EL (cell line): Measurements from ENCODE around the gene STXBP1.
A peak's percentile ranks its signal among the peaks of the same experiment; 100 is the strongest.

Experiments used
- DNase-seq: peaks from one replicate; pipeline ENCODE4 v3.0.0-alpha.2; 2016

STXBP1 gene

DNA sequence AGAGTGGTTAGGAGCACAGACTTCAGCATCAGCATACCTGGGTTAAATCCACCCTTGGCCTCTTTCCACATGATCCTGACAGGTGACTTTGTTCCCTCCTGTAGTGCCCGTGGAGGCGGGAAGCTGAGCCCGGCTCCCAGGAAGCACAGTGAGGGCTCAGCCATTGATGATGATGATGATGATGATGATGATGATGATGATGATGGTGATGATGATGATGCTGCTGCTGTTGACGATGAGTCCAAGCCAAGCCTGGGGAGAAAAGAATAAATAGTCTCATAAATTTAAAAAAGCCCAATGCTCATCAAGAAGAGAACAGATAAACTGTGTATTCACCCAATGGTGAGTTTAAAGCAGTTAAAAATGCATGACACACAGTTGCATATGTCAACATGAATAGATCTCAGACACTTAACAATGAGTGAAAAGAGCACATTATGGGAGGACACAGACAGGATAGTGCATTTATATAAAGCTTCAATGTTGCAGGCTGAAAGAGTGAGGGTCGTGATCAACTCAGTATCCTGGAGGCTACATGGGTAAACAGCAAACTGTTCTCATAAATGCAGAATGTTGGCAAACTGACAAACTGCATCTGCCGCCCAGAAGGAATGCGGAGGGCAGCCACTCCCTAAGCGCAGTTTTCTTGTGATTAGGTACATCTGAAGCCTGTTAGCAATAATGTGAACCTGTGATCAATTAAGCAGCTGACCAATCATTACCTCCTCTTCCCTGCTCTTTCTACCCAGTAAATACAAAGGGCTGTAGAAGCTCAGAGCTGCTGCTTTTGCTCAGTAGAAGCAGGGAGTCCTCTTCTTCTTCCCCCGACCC is 83.0 kb downstream of the STXBP1 start:
- DNase-seq, result peak; percentile 55

DNA sequence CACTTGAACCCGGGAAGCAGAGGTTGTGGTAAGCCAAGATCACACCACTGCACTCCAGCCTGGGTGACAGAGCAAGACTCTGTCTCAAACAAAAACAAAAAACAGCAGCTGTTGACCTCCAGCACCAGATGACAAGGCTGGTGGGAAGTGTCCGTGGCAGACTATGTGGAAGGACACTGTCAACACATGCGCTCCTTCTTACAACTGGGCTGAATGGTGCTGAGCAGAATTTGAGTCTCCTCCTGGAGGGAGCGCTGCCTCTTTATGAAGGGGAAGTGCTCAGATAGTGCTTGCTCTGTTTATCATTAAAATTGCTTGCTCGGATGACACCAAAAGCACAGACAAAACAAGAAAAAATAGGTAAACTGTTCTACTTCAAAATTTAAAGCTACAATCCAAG is 85.5 kb downstream of the STXBP1 start:
- no peak for DNase-seq

DNA sequence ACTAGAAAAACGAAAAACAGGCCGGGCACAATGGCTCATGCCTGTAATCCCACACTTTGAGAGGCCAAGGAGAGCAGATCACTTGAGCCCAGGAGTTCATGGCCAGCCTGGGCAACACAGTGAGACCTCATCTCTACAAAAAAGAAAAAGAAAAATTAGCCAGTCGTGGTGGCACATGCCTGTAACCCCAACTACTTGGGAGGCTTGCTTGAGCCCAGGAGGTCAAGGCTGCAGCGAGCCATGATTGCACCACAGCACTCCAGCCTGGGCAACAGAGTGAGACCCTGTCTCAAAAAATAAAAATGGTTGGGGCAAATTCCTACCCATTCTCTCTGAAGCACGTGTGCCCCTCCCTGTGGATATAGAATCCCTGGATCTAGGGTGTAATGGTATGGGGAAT is 86.3 kb downstream of the STXBP1 start:
- DNase-seq, result no peak

DNA sequence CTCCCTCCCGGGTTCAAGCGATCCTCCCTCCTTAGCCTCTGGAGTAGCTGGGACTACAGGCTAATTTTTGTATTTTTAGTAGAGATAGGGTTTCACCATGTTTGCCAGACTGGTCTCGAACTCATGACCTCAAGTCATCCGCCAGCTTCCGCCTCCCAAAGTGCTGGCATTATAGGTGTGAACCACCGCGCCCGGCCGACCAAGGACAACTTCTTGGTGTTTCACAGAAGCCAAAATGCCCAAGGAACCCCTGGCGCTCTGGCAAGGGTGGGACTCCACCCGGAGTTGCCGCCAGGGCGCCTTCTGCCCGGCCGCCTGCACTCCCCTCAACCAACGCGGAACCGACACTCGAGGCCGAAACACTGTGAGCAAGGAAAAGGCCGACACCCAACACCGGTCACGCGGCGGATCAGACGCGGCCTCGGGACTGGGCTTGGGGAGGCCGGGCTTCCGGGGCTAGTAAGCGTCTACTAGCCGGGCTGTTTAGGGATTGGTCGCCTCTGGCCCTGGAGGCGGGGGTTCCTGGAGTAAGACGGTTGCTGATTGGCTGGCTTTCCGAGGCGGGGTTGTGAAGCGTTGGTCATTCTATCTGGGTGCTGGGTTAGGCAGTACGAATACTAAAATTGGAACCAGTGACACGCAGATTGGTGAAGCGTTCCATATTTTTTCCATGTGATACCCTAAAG is 87.1 kb downstream of the STXBP1 start:
- DNase-seq, result peak; percentile 97

DNA sequence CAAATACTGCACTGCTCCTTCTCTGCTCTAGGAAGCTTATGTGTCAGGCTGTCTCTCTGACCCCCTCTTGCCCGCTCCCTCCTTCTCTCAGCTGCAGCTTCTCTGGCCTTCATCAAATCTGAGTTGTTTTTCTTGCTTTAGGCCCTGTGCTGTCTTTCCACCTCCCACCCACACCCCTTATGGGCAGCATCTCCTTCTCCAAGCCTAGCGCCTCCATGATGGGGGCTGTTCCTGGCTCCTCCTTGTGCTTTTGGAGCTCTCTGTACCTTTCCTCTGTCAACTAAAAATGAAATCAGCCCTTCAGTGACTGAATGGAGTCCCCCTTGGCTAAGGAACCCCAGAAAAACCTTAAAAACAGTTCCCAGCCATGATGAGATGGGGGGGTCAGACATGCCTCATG is 88.1 kb downstream of the STXBP1 start:
- no peak for DNase-seq

DNA sequence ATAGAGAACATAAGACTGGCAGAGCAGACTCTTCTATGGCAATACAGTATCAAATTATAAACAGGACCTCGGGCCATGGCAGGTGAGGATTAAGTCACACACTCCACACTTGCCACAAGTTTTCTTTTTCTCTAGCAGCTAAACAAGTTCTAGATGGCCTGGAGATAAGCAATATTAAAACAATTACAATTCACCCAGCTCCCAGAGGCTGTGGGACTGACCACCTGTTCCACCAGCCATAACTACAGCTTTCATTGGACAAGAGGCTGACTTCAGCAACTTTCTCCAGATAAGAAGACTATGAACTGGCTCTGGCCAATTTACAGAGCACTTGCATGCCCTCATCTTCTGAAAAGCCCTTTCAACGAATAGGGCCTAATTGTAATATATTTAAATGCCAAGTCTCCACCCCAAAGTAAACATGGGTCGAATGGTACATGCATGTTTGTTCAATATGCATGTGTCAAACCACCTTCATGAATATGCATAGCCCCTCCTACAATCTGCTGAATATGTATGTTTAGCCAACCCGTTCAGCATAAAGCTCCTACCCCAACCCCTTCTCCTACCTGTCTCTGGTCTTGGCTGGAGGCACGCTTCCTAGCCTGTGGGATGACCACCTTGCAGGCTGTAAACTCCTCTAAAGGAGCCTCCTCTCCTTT is 88.6 kb downstream of the STXBP1 start:
- DNase-seq, result no peak

DNA sequence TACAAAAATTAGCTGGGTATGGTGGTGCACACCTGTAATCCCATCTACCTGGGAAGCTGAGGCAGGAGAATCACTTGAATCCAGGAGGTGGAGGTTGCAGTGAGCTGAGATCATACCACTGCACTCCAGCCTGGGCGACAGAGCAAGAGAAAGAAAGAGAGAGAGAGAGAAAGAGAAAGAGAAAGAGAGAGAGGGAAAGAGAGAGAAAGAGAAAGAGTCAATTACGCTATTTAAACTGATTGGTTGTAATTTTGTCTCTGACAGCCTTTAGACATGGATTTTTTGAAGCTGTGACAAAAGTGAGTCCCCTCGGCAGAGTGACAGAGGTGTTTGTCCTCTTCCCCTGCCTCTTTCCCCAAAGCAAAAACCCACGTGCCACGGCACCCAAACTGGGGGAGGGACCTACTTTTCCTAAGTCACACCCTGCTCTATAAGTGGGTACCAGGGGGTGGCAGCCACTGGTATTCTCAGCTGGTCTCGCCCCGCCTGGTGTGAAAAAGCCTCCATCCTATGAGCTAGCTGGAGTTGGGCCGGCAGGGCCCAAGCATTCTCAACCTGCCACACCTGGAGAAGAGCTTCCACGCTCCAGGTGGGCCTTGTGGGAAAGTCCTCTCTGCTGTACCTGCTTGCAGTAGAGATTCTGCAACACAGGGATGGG is 91.3 kb downstream of the STXBP1 start:
- DNase-seq, result no peak

DNA sequence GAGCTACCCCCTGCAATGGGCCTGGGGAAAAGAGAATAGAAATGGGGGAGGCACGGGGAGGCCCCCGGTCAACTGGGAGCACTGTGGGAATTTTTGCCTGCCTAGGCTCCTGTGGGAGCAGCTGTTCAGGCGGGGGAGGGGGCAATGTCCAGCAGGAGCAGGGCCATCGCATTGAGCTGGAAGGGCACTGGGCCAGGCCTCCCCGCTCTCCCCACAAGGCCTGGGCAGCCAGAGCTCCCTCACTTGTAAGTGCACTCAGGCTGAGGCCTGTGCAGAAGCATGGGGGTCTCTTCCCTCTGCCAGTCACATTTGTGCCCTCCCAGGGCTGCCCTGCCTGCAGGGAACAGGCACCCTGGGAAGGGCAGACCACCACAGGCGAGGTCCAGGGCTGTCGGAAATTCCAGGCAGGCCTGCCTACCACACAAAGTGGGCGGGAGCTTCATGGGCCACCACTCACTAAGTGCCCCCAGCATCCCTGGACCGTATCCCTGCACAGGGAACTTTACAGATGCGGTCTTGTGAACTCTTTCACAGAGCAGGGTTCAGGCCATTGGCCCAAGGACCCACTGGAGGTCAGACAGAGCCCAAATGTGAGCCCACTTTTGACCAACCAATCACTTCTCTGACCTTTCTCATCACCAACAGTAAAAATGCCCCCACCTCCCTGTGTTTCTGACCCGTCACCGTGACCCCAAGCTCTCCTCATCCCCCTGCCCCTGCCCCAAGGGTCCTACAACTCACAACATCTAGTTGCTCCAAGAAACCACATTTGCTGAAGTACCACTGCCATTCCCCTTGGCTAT is 93.7 kb downstream of the STXBP1 start:
- DNase-seq, result no peak

DNA sequence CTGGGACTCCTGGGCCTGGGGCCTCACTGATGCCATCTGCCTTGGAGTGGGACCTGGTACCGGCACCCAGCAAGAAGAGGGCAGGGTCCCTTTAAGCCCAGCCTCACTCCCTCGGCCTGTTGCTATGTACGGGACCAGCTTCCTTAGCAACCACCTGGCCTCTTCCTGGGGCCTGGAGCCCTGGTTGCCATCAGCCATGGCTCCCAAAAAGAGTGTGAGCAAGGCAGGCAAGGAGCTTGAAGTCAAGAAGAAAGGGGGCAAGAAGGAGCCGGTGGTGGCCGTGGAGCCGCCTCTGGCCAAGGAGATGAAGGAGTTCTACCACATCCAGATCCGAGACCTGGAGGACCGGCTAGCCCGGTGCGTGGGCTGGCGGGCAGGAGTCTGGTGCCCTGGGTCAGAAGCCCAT is 94.8 kb downstream of the STXBP1 start, which contains the start of gene CFAP157:
CFAP157 (plus strand) TSS at position 153 of the 406 bp plus-strand sequence; CDS start at position 197, 44 bp downstream.
- peak; percentile 19 for DNase-seq

DNA sequence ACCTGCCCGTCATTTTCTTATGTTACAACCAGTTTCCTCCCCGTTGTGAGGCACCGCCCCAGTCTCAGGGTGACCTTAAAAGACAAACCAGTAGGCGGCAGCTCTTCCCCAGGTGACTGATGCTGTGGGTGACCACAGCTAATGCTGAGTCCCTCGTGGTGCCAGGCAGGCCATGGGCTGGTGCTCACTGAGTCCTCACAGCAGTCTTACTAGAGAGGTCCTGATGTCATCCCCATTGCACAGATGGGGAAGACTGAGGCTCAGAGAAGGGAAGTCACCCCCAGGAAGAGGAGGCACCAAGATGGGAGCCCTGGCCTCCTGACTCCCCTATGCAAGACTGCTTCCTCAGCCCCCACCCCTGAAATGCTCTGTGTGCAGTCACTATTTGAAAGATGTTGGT is 95.7 kb downstream of the STXBP1 start:
- no peak for DNase-seq

DNA sequence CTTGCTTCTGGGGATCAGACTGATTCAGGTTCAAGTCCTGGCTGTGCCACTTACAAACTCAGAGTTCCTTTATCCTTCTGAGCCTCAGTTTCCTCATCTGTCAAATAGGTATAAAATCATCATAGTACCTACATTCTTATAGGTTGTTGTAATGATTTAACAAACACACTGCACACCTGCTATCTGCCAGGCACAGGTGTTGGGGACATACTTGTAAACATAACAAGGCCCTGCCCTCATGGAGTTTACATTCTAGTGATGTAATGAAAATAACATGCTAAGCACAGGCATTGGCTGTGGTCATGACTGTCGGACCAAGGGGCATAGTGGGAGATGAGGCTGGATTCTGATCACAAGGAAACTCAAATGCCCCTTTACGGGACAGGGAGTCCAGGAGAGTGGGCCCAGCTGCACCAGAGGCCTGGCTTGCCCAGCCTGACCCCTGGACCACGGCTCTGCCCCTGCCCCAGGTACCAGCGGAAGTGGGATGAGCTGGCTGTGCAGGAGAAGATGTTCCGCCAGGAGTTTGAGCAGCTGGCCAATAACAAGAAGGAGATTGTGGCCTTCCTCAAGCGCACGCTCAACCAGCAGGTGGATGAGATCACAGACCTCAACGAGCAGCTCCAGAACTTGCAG is 97.0 kb downstream of the STXBP1 start:
- DNase-seq, result no peak

DNA sequence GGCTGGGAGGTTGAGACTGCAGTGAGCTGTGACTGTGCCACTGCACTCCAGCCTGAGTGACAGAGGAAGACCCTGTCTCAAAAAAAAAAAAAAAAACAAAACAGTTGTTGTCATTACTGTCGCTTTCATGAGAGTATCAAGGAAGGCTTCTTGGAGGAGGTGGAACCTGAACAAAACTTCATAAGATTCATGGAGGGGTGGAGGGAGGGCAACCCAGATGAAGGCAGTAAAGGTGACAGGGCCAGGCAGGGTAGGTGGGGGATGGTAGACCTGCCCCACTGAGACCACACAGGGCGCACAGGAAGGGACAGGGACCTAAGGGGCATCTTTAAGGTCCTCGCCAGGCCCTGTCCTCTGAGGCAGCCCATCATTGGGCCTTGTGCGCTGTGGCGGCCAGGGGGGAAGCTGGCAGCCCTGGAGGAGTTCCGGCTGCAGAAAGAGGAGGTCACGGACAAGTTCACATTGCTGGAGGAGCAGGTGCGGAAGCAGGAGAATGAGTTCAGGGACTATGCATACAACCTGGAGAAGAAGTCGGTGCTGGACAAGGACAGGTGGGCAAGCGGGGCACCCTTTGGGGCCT is 98.2 kb downstream of the STXBP1 start:
- DNase-seq, result no peak

DNA sequence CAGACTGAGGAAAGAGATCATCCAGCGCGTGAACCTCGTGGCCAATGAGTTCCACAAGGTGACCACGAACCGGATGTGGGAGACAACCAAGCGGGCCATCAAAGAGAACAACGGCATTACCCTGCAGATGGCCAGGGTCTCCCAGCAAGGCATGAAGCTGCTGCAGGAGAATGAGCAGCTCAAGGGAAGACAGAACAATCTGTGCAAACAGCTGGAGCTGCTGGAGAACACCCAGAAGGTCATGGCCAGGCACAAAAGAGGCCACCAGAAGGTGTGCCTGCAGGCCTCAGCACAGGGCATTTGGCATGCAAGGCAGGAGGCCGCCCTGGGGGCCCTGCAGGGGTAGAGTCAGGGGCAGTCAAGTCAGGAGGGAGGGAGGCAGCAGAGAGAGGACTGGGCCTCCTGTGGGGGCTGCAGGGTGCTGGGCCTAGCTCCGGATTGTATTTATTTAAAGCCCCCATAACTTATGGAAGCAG is 99.2 kb downstream of the STXBP1 start:
- no peak for DNase-seq

DNA sequence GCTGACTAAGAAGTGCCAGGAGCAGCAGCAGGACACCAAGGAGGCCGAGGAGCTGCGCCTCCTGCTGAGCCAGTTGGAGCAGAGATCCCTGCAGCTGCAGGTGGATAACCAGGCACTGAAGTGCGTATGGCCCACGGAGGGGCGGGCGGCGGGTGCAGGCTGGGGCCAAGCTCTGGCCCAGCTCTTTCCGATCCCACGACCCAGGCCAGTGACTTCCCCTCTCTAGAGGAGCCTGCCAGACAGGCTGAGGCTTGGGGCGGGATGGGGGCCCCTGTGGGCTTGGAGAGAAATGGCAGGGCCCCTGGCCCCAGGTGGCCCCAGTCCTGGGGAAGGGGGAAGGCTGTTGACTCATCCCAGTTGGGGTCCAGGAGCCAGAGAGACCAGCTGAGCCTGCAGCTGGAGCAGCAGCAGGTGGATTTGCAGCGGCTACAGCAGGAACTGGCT is 99.8 kb downstream of the STXBP1 start:
- DNase-seq, result no peak

DNA sequence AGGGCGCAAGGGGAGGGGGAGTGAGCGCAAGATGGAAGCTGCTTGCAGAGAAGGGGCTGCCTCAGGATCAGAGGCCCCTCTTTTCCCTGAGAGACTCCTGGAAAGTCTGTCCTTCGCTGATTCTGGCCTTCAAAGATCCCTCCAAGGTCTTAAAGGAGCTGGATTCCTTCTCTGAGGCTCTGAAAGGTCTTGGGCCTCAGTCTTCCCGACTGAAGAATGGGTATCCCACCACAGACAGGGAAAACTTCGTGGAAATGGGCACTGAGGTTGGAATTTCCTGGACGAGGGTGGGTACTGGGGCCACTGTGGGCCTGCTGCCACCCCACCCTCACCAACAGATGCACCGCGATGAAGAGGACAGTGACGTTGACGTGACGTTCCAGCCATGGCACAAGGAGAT is 100.3 kb downstream of the STXBP1 start:
- no peak for DNase-seq

DNA sequence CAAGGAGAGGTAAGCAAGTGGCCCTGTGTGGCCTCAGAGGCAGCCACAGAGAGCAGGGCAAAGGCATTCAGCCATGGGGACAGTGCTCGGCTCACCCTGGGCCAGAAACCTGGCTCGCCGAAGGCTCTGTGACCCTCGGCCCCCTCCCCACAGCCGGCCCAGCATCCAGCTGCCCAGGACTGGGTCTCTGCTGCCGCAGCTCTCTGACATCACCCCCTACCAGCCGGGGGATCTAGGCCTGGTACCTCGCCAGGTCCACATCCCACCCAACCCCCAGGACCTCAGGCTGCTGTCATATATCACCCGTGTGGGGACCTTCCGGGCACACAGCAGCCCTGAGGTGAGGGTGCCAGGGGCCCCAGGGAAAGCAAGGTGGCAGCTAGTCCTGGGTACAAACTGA is 100.8 kb downstream of the STXBP1 start:
- no peak for DNase-seq

DNA sequence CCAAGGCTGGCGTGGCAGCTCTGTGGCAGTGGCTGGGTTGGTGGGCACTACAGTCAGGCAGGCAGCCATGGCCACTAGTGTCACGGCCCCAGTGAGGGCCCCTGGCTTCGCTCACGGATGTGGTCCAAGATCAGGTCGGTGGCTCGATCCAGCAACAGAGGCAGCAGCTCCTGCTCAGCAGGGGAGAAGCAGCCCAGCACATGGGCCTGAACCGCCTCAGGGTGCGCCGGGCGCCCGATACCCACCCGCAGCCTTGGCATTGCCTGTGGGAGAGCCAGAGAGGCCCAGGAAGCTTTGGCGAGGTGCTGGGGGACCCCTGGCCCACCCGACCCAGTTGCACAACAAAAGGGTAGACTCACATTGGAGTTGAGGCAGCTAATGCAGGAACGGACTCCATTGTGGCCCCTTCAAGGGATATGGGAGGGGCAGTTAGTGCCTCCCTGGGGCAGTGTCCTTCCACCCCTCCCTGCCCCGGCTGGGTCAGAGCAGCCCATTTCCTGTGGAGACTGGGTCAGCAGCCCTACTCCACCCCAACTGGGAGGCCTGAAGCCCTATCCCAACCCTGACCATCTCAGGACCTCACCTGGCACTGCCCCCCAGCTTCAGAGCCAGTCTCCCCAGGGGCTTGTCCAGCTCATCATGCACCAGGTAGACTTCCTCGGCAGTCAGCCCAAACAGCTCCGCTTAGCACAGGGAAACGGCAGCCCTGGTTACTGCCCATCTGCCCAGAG is 102.1 kb downstream of the STXBP1 start:
- no peak for DNase-seq

DNA sequence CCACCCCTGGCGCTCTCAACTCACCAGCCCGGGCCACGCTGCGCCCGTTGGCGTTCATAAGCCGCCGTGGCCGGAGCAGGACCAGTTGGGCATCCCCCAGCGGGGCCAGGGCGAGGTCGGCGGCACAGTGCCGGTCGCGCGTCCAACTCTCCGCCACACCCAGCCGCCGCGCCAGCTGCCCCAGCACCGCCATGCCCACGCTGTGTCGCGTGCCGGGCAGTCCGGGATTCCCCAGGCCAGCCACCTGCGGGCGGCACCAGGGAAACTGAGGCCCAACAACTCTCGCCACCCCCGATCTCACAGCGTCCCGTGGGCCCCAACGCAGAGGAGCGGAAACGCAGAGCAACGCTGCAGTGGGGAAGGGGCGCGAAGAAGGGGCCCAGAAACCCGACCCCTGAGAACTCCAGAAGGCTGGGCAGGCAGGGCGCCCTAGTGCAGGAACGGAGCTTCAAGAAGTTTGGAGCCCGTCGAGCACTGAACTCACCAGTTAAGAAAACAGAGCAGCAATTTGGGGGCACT is 102.9 kb downstream of the STXBP1 start:
- peak; percentile 23 for DNase-seq

DNA sequence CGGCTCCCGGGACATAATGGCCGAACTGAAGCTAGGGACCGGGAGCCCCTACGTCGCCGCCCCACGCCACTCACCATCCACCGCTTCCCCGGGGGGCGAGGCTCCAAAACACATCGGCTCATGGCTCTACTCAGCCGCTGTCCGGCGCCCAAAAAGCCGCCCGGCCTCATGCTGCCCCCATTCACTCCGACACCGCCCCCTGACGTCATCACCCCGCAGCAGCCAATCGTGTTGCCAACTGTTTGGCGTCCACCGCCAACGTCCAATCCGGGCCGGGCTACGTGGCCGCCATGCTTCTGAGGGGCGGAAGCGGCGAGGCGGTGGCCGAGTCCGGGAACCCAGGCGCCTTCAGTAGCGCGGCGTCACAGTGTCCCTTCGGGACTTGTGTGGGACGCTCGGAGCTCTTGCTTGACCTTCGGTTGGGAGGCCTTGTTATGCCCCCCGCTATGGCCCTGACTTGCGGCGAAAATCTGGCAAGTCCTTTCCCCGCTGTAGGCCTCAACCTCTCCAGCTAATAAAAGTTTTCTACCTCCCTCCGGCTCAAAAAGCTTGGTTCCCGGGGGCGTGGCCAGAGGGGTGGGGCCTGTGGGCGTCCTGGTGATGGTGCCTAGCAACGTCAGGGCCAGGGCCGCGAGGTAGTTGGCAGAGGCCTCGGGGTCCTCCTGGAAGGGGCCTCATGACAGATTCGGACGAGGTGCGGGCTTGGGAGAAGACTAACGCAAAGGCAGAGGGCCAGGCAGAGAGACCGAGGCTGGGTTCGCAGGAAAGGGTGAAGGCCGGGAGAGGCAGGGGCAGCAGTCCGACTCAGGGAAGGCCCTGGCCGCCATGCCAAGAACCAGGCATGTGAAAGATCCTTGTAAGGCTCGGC is 103.6 kb downstream of the STXBP1 start, which contains the start of the genes PTRH1 and TTC16:
PTRH1 (minus strand) TSS at position 194 of the 868 bp plus-strand sequence; CDS start at position 170, 24 bp downstream.
TTC16 (plus strand) TSS at position 610 of the 868 bp plus-strand sequence; CDS start at position 677, 67 bp downstream.
- peak; percentile 97 for DNase-seq
